ENCODE measurements around the gene DOCK7. TPM values are rescaled to one million over a fixed set of nuclear protein-coding genes. Genes with fewer than 3 reads are reported as not detected.

DOCK7 gene
- total and polyA plus RNA-seq, 2 of the 13 experiments (the other 11 are each of a cell fraction or from before 2014, with no cell fraction given): 45.7 to 67.2 TPM

DNA sequence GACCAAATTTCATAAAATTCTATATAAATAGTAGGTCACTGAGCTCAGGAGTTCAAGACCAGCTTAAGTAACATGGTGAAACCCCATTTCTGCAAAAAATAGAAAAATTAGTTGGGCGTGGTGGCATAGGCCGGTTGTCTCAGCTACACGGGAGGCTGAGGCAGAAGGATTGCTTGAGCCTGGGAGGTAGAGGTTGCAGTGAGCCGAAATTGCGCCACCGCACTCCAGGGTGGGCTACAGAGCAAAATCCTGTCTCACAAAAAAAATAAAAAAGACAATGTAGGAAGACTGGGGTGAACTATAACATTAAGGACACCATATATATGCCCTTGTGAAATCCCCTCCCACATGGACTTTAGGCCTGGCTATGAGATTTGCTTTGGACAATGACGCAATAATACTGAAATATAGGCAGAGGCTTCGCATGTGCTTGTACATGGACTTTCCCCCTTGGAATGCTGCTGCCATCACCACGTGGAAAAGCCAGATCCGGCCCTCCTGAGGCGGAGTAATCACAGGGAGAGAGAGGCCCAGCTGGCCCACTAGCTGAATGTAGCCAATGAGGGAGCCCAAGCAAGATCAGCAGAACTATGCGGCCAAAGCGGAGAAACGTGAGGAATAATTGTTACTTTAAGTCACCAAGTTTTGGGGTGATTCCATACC is 264.5 kb downstream of the DOCK7 start (continued):
- TF ChIP-seq, protein P1, sequence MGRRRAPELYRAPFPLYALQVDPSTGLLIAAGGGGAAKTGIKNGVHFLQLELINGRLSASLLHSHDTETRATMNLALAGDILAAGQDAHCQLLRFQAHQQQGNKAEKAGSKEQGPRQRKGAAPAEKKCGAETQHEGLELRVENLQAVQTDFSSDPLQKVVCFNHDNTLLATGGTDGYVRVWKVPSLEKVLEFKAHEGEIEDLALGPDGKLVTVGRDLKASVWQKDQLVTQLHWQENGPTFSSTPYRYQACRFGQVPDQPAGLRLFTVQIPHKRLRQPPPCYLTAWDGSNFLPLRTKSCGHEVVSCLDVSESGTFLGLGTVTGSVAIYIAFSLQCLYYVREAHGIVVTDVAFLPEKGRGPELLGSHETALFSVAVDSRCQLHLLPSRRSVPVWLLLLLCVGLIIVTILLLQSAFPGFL (CRISPR knock-in tag; IDR thresholded peaks at IDR 0.05): no peak
- TF ChIP-seq, protein P2, sequence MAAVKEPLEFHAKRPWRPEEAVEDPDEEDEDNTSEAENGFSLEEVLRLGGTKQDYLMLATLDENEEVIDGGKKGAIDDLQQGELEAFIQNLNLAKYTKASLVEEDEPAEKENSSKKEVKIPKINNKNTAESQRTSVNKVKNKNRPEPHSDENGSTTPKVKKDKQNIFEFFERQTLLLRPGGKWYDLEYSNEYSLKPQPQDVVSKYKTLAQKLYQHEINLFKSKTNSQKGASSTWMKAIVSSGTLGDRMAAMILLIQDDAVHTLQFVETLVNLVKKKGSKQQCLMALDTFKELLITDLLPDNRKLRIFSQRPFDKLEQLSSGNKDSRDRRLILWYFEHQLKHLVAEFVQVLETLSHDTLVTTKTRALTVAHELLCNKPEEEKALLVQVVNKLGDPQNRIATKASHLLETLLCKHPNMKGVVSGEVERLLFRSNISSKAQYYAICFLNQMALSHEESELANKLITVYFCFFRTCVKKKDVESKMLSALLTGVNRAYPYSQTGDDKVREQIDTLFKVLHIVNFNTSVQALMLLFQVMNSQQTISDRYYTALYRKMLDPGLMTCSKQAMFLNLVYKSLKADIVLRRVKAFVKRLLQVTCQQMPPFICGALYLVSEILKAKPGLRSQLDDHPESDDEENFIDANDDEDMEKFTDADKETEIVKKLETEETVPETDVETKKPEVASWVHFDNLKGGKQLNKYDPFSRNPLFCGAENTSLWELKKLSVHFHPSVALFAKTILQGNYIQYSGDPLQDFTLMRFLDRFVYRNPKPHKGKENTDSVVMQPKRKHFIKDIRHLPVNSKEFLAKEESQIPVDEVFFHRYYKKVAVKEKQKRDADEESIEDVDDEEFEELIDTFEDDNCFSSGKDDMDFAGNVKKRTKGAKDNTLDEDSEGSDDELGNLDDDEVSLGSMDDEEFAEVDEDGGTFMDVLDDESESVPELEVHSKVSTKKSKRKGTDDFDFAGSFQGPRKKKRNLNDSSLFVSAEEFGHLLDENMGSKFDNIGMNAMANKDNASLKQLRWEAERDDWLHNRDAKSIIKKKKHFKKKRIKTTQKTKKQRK (IDR thresholded peaks at IDR 0.05; ENCODE audit: low read length): no peak
- TF ChIP-seq ZNF121 (CRISPR knock-in tag; IDR thresholded peaks at IDR 0.05): 0 out of 2 replicates have a peak, but pooled peaks have one; percentile 34
- TF ChIP-seq ZNF331 (CRISPR knock-in tag; IDR thresholded peaks at IDR 0.05): peak; percentile 91
- no peak for TF ChIP-seq RFX1 (IDR thresholded peaks at IDR 0.05)
- TF ChIP-seq POLR2G (IDR thresholded peaks at IDR 0.05; ENCODE audit: low read depth, low read length): peak; percentile 43; the same call in 1 of the 2 replicates
- TF ChIP-seq, protein P3, sequence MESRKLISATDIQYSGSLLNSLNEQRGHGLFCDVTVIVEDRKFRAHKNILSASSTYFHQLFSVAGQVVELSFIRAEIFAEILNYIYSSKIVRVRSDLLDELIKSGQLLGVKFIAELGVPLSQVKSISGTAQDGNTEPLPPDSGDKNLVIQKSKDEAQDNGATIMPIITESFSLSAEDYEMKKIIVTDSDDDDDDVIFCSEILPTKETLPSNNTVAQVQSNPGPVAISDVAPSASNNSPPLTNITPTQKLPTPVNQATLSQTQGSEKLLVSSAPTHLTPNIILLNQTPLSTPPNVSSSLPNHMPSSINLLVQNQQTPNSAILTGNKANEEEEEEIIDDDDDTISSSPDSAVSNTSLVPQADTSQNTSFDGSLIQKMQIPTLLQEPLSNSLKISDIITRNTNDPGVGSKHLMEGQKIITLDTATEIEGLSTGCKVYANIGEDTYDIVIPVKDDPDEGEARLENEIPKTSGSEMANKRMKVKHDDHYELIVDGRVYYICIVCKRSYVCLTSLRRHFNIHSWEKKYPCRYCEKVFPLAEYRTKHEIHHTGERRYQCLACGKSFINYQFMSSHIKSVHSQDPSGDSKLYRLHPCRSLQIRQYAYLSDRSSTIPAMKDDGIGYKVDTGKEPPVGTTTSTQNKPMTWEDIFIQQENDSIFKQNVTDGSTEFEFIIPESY (CRISPR knock-in tag; IDR thresholded peaks at IDR 0.05): peak; percentile 73
- TF ChIP-seq, protein P4, sequence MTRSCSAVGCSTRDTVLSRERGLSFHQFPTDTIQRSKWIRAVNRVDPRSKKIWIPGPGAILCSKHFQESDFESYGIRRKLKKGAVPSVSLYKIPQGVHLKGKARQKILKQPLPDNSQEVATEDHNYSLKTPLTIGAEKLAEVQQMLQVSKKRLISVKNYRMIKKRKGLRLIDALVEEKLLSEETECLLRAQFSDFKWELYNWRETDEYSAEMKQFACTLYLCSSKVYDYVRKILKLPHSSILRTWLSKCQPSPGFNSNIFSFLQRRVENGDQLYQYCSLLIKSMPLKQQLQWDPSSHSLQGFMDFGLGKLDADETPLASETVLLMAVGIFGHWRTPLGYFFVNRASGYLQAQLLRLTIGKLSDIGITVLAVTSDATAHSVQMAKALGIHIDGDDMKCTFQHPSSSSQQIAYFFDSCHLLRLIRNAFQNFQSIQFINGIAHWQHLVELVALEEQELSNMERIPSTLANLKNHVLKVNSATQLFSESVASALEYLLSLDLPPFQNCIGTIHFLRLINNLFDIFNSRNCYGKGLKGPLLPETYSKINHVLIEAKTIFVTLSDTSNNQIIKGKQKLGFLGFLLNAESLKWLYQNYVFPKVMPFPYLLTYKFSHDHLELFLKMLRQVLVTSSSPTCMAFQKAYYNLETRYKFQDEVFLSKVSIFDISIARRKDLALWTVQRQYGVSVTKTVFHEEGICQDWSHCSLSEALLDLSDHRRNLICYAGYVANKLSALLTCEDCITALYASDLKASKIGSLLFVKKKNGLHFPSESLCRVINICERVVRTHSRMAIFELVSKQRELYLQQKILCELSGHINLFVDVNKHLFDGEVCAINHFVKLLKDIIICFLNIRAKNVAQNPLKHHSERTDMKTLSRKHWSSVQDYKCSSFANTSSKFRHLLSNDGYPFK (CRISPR knock-in tag; IDR thresholded peaks at IDR 0.05; ENCODE audit: borderline replicate concordance): peak; percentile 26; the same call in 1 of the 2 replicates
- peak; percentile 84 for TF ChIP-seq ZNF598 (CRISPR knock-in tag; IDR thresholded peaks at IDR 0.05; ENCODE audit: borderline replicate concordance)
- TF ChIP-seq GFI1 (CRISPR knock-in tag; IDR thresholded peaks at IDR 0.05; ENCODE audit: borderline replicate concordance): peak; percentile 86
- TF ChIP-seq, protein P5, sequence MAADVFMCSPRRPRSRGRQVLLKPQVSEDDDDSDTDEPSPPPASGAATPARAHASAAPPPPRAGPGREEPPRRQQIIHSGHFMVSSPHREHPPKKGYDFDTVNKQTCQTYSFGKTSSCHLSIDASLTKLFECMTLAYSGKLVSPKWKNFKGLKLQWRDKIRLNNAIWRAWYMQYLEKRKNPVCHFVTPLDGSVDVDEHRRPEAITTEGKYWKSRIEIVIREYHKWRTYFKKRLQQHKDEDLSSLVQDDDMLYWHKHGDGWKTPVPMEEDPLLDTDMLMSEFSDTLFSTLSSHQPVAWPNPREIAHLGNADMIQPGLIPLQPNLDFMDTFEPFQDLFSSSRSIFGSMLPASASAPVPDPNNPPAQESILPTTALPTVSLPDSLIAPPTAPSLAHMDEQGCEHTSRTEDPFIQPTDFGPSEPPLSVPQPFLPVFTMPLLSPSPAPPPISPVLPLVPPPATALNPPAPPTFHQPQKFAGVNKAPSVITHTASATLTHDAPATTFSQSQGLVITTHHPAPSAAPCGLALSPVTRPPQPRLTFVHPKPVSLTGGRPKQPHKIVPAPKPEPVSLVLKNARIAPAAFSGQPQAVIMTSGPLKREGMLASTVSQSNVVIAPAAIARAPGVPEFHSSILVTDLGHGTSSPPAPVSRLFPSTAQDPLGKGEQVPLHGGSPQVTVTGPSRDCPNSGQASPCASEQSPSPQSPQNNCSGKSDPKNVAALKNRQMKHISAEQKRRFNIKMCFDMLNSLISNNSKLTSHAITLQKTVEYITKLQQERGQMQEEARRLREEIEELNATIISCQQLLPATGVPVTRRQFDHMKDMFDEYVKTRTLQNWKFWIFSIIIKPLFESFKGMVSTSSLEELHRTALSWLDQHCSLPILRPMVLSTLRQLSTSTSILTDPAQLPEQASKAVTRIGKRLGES (CRISPR knock-in tag; IDR thresholded peaks at IDR 0.05; ENCODE audit: borderline replicate concordance): peak; percentile 73; the same call in 1 of the 2 replicates
- TF ChIP-seq ZBTB20 (CRISPR knock-in tag; IDR thresholded peaks at IDR 0.05; ENCODE audit: borderline replicate concordance, low read depth): peak; percentile 99
- peak; percentile 37; the same call in 1 of the 2 replicates for TF ChIP-seq IRF2 (CRISPR knock-in tag; IDR thresholded peaks at IDR 0.05)
- TF ChIP-seq, protein P6, sequence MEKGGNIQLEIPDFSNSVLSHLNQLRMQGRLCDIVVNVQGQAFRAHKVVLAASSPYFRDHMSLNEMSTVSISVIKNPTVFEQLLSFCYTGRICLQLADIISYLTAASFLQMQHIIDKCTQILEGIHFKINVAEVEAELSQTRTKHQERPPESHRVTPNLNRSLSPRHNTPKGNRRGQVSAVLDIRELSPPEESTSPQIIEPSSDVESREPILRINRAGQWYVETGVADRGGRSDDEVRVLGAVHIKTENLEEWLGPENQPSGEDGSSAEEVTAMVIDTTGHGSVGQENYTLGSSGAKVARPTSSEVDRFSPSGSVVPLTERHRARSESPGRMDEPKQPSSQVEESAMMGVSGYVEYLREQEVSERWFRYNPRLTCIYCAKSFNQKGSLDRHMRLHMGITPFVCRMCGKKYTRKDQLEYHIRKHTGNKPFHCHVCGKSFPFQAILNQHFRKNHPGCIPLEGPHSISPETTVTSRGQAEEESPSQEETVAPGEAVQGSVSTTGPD (CRISPR knock-in tag; IDR thresholded peaks at IDR 0.05): peak; percentile 62; the same call in 1 of the 2 replicates

Data from HepG2 (cell line).